ENCODE measurements around the gene G6PC3.
A peak's percentile ranks its signal among the peaks of the same experiment; 100 is the strongest.

The G6PC3 gene

GRCh38 chr17:44082256-44082927 lies 11.9 kb downstream of the G6PC3 start:
- TF ChIP-seq, protein P1, sequence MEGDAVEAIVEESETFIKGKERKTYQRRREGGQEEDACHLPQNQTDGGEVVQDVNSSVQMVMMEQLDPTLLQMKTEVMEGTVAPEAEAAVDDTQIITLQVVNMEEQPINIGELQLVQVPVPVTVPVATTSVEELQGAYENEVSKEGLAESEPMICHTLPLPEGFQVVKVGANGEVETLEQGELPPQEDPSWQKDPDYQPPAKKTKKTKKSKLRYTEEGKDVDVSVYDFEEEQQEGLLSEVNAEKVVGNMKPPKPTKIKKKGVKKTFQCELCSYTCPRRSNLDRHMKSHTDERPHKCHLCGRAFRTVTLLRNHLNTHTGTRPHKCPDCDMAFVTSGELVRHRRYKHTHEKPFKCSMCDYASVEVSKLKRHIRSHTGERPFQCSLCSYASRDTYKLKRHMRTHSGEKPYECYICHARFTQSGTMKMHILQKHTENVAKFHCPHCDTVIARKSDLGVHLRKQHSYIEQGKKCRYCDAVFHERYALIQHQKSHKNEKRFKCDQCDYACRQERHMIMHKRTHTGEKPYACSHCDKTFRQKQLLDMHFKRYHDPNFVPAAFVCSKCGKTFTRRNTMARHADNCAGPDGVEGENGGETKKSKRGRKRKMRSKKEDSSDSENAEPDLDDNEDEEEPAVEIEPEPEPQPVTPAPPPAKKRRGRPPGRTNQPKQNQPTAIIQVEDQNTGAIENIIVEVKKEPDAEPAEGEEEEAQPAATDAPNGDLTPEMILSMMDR (IDR thresholded peaks at IDR 0.05; ENCODE audit: control insufficient read depth, insufficient read depth, low read depth, low read length, missing control alignments): no peak
- DNase-seq (ENCODE audit: low read depth): no peak
- no peak overlapping the region for H3K4me3 ChIP-seq (ENCODE audit: control insufficient read depth, low read depth, low read length)

GRCh38 chr17:44083250-44083849 lies 12.8 kb downstream of the G6PC3 start:
- TF ChIP-seq, protein P1 (IDR thresholded peaks at IDR 0.05; ENCODE audit: control insufficient read depth, insufficient read depth, low read depth, low read length, missing control alignments): peak; percentile 29
- H3K4me3 ChIP-seq (ENCODE audit: control insufficient read depth, low read depth, low read length): no peak overlapping the region
- no peak for DNase-seq (ENCODE audit: low read depth)

- DNase-seq (ENCODE audit: low read depth): no peak
- no peak overlapping the region for H3K4me3 ChIP-seq (ENCODE audit: control insufficient read depth, low read depth, low read length)
- TF ChIP-seq, protein P1 (IDR thresholded peaks at IDR 0.05; ENCODE audit: control insufficient read depth, insufficient read depth, low read depth, low read length, missing control alignments): peak; percentile 39
Measured at GRCh38 chr17:44084131-44084538, 13.6 kb downstream of the G6PC3 start.

- DNase-seq (ENCODE audit: low read depth): no peak
- TF ChIP-seq, protein P1 (IDR thresholded peaks at IDR 0.05; ENCODE audit: control insufficient read depth, insufficient read depth, low read depth, low read length, missing control alignments): no peak
- no peak overlapping the region for H3K4me3 ChIP-seq (ENCODE audit: control insufficient read depth, low read depth, low read length)
Measured at GRCh38 chr17:44084921-44085320, 14.4 kb downstream of the G6PC3 start.

- H3K4me3 ChIP-seq (ENCODE audit: control insufficient read depth, low read depth, low read length): no peak overlapping the region
- DNase-seq (ENCODE audit: low read depth): no peak
- TF ChIP-seq, protein P1 (IDR thresholded peaks at IDR 0.05; ENCODE audit: control insufficient read depth, insufficient read depth, low read depth, low read length, missing control alignments): no peak
Measured at GRCh38 chr17:44085908-44086307, 15.4 kb downstream of the G6PC3 start.

GRCh38 chr17:44086364-44087311 lies 16.1 kb downstream of the G6PC3 start:
- TF ChIP-seq, protein P1 (IDR thresholded peaks at IDR 0.05; ENCODE audit: control insufficient read depth, insufficient read depth, low read depth, low read length, missing control alignments): no peak
- no peak overlapping the region for H3K4me3 ChIP-seq (ENCODE audit: control insufficient read depth, low read depth, low read length)
- DNase-seq (ENCODE audit: low read depth): peak; percentile 74
